CD4-positive, alpha-beta T cell treated with Interleukin-12 subunit alpha and Interleukin-12 subunit beta, for 1 hour (primary cell): ENCODE data around the gene CENPA.
"Not testable (repeated sequence)": the region's sequence is repeated elsewhere in the genome, so short reads cannot be mapped to it uniquely, and the experiment has no call there.

Experiments
- DNase-seq: peaks from one replicate; pipeline ENCODE4 v3.0.0-alpha.2; 2020

CENPA gene

DNA sequence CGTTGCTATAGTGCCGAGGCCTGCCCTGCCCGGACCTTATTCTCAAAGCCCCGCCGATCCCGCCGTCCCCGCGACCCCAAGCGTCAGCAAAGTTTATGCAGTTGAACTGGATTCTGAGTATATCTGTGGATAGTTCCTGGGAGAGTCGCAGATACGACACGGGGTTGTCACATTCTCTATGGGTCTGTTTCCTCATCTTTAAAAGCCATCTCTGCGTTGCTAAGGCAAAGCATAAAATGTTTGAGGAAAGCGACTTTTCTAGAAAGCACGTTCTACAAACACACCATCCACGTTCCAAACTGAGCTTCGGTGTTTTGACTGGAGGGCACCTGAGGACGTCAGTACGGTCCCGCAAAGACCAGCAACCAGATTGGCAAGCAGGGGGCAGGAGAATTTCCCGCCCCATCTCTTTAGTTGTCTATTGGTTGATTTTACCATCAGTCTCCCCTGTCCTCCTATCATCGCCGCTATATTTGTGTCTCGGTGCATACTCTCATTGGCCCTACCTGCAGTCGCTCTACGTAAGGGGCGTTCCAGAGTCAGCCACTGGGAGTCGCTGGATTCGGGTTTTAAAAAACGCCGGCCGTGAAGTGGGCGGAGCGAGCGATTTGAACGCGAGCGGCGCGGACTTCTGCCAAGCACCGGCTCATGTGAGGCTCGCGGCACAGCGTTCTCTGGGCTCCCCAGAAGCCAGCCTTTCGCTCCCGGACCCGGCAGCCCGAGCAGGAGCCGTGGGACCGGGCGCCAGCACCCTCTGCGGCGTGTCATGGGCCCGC, at the start of gene CENPA:
TSS of gene CENPA (plus strand) at position 626 of the 776 bp plus-strand sequence. CDS start at position 767, 141 bp downstream.
- peak; percentile 98 for DNase-seq

DNA sequence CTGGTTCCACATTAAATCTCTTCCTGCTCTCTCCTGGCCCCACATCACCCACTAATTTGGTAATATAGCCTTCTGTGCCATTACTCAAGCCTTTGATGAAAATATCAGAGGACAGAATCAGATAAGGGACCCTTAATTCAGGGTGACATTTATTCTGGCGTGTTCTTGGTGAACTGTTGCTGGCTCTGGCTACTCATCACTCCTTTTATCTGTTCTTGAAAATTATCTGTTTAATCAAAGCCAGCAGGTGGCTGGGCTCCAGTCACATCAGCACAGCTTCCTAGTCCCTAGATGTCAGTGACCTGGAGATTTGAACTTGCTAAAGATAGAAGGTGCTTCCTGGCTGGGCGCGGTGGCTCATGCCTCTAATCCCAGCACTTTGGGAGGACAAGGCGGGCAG, 48.6 kb upstream of the CENPA start:
- DNase-seq = no peak

DNA sequence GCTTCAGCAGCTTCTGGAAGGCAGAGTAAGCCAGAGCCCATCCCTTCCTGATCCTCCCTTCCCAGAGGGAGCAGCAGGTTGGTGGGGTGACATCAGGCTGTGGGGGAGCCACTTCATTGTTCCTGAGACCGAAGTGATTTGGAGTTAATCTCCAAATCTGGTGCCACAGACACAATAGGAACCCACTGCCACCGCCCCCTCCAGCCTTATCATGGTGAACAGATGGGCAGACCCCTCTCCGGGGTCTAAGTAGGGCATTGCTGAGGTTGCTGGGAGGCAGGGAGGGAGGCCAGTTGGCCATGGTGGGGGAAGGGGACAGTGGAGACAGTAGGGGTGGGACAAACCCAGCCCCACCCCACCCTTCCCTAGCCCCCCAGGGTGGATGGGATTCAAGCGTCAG, 47.4 kb upstream of the CENPA start:
- DNase-seq = no peak

DNA sequence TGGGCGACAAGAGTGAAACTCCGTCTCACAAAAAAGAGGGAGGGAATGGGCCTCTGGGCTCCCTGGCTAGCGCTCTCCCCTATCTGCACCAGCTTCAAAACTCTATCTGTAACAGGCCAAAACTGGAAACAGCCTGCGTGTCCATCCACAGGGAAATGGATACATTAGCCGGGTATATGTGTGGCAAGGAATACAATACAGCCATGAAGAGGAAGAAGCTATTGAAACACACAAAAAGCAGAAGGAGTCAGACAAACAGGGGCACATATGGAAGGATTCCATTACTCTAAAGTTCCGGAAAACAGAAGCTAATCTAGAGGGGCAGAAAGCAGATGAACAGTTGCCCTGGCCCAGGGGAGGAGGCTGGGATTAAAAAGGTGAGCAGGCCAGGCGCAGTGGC, 46.3 kb upstream of the CENPA start:
- no peak for DNase-seq

DNA sequence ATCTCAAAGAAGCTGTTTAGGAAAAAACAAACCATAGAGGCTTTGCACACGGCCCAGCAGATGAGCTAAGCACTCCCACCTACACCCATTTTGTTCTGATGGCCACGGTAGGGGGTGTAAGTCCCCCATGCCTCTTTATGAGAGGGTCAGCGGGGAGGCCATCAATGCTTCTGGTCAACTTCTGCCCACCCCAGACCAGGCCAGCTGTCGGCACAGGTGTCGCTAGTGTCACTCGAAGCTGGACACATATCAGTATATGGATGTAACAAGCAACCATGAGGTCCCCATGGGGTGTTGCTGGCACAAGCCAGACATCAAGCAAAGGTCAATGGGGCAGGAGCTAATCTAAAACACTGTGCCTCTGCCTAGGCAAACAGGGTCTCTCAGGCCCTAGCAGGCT, 45.5 kb upstream of the CENPA start:
- no peak for DNase-seq

DNA sequence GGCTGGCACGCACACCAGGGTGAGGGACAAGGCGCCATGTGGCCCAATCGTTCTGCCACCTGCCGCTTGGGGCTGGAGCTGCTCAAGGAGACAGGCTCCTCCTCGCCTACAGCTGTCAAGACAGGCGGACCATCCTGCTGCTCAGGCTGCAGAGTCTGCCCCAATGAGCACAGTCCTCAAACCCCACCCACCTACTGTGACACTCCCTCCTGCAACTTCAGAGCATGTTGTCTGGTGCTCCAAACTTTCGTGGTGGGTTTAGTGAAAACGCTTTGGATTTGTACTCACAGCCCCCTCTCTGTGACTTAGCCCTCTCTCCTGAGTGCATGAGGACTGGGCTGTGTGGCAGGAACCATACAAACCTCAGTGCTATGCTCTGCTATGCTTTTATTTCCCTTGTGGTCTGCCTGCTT, 45.0 kb upstream of the CENPA start:
- DNase-seq = no peak

DNA sequence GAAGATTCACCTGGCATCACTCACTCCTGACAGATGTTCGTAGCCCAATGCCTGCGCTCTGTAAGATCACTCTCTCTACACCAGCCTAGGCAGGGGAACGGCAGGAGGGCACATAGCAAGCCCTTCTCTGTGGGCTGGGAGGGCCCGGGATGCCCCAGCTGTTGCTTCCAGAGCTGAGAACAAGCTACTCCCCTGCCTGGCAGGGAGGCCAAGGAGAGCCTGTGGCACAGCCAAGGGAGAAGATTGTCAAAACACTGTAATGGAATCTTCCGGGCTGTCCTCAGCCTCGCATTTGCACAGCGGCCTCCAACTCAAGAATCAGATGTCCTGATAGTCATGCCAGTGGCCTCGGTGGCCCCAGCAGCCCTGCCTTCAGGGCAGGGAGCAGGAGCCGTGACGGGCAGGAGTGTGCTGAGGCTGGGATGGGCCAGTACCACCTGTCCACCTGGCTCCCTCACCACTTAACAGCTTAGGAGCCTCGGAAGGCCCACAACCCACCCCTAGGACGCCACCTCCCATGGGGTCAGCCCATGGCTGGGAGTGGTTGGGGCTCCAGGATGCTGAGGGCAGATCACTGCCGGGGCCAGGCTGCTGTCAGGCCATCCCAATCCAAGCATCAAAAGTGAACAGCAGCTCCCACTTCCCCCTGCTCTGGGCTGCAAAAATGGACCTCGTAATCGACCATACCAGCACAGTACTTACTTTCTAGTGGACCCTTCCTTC, 43.6 kb upstream of the CENPA start:
- DNase-seq = no peak

DNA sequence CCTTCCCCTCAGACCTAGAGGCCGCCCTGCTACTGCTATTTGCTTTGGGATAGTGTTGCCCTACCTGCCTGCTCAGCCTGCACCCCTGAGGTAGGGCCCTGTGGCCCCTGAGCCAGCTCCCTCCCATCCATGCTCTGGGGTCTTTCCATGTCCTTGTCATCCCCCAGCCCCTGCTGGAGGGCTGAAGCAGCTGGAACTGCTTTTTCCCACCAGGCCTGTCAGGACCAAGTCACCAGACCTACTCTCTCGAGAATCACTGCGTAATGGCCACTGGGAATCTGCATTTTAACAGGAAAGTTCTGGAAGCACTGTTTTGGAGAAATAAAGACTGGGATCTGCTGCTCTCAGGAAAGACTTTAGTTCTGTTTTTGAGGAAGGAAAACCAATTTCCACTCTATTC, 42.0 kb upstream of the CENPA start:
- no peak for DNase-seq

DNA sequence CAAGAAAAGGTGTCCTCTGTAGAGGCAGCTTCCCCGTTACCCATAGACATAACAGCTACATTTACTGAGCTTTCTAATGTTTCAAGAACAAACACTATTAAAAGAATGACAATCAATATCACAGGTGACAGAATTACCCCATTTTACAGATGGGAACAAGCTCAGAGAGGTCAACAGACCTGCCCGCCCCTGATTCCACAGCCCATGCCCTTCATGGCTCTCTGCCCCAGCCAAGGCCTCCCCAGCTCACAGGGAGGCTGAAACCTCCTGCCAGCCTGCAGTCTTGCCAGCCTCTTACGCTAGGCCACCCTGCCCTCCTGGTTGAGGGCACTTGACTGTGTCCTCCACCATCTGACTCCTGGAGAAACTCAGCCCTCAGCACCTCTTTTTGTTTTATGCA, 40.9 kb upstream of the CENPA start:
- DNase-seq = no peak

DNA sequence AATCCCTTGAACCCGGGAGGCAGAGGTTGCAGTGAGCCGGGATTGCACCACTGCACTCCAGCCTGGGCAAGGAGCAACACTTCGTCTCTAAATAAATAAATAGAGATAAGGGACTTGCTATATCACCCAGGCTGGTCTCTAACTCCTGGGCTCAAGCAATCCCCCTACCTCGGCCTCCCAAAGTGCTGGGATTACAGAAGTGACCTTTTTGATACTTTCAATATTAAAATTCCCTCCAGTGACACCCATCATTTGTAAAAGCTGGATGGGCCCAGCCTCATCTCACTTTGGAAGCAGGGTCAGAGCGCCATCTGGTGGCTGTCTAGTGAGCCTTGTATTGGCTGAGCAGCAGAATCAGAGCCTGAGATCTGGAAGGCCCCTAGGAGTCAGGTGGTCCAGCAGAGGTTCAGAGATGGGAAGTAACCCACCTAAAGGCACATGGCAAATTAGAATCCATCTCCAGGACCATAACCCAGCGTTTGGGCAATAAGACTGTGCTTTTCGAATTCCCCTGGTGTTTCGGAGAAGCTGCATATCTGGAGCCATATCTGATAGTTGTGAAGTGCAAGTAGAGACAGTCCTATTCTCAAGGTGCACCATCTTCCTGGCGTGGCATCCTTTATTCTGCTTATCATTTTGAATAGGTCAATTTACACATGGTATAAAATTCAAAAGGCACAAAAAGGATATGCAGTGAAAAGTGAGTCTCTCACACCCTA, 40.1 kb upstream of the CENPA start:
- peak; percentile 70 for DNase-seq

DNA sequence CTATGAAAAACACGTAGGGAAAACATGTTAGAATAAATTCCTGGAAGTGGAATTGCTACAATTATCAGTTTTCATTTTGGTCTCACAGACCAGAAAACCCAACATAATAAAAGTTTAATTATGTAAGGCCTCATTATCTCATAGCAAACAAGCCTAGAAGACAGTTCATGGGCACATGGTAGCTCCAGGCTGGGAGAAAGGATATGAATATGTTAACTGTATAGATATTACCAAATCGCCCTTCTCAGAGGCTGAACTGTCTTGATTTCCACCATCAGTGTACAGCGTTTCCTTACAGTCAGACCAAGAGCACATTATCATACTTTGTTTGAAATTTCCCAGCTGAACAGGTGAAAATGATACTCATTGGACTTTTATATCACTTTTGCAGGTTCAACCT, 38.9 kb upstream of the CENPA start:
- no peak for DNase-seq

DNA sequence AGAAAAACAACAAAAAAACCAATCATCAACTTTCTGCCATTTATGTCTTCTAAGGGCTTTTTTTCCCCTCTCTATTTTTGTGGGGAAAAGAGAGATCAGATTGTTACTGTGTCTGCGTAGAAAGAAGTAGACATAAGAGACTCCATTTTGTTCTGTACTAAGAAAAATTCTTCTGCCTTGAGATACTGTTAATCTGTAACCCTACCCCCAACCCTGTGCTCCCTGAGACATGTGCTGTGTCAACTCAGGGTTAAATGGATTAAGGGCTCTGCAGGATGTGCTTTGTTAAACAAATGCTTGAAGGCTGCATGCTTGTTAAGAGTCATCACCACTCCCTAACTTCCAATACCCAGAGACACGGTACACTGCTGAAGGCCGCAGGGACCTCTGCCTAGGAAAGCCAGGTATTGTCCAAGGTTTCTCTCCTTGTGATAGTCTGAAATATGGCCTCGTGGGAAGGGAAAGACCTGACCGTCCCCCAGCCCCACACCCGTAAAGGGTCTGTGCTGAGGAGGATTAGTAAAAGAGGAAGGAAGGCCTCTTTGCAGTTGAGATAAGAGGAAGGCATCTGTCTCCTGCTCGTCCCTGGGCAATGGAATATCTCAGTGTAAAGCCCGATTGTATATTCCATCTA, 36.0 kb upstream of the CENPA start:
- DNase-seq = not testable (repeated sequence)

DNA sequence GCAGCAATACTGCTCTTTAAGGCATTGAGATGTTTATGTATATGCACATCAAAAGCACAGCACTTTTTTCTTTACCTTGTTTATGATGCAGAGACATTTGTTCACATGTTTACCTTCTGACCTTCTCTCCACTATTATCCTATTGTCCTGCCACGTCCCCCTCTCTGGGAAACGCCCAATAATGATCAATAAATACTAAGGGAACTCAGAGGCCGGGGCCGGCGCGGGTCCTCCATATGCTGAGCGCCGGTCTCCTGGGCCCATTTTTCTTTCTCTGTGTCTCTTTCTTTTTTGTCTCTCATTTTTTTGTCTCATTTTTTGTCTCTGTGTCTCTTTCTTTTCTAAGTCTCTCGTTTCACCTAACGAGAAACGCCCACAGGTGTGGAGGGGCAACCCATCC, 35.4 kb upstream of the CENPA start:
- not testable (repeated sequence) for DNase-seq

DNA sequence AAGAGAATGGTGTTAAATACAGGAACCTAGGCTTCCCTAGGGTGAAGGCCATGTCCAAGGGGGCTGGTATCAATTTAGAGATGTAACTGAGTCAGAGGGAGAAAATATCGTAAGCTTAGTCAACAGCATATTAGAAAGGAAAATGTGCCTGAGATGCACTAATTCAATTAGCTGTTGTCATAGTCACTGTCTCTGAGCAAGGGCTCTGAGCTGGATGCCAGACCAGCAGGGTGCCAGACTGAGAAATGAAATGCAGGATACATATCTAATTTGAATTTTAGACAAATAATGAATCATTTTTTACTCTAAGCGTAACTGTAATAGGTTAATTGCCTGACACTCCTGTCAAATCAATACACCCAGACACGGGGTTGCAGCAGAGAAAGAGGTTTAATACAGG, 33.2 kb upstream of the CENPA start:
- DNase-seq = no peak

DNA sequence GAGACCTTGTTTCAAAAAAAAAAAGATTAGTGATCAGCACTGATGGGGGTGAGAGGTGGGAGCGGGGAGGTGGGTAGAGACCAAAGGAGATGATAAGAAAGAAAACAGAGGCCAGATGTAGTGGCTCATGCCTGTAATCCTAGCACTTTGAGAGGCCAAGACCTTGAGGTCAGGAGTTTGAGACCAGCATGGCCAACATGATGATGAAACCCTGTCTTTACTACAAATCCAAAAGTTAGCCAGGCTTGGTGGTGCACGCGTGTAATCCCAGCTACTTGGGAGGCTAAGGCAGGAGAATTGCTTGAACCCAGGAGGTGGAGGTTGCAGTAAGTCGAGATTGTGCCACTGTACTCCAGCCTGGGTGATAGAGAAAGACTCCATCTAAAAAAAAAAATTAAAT, 31.3 kb upstream of the CENPA start:
- DNase-seq = no peak

DNA sequence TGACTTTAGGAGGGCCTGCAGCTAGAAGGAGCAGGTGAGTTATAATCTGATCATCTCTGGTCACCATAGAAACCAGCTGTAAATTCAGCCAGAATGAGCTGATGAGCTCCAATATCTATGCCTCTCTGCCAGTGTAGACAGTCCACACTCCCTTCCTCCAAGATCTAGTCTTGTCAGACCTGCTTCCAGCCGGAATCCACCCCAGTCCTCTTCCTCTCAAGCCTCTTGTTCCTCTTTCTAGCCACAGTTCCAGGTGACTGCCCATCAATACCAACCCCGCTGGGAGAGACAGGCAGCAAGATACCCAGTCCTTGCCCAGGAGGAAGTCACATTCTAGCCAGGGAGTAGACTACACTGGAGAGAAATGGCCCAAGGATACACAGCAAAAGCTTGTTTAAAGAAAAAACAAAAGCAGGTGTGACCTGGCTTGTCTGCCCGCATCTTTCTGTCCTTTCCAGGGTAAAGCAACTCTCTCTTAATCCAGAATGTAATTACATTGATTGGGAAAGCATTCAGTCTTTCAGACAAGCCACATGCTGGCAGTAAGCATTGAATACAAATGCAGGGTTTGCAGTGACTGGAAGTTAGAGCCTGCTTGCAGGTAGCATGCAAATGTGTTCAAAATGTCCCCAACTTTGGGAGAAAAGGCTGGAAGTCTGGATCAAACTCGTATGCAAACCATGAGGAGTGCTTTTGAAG, 30.7 kb upstream of the CENPA start:
- no peak for DNase-seq

DNA sequence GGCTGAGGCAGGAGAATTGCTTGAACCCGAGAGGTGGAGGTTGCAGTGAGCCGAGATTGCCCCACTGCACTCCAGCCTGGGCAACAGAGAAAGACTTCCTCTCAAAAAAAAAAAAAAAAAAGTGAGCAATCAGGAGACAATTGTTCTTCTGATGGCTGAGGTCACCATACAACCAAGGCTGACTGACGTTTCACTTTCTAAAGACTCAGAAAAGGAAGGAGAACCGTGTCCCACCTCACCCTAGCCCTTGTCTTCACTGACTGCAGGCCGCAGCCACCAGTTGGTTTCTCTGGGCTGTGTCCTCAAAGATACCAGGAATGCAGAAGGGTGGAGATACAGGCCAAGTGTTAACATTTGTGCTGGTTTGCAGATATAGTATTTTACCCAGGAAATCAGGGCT, 29.5 kb upstream of the CENPA start:
- no peak for DNase-seq

DNA sequence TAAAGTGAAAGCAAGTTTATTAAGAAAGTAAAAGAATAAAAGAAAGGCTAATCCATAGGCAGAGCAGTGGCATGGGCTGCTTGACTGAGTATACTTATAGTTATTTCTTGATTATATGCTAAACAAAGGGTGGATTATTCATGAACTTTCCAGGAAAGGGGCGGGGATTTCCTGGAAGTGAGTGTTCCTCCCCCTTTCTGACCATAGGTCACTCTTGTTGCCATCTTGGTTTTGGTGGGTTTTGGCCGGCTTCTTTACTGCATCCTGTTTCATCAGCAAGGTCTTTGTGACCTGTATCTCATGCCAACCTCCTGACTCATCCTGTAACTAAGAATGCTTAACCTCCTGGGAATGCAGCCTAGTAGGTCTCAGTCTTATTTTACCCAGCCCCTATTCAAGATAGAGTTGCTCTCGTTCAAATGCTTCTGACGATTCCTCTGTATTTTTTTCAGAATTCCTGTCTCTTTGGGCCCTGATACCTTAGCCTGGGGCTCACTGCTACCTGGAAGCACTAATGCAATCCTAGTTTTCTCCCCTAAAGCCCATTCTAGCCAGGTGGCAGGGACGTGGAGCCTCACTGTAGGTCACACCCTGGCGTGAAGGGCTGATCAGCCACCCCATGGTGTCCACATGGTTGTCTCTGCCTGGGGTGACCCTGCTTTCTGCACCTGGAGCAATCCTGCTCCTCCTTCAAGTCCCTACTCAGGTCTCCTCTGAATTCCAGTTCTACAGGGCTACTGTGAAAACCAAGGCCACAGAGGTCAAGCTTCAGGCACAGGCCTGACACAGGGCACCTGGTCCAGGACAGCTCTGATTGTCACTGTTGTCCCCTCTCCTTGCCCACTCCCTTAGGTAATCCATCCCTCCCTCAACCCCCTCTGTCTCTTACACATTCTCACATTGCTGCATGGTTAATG, 27.7 kb upstream of the CENPA start:
- DNase-seq = no peak

DNA sequence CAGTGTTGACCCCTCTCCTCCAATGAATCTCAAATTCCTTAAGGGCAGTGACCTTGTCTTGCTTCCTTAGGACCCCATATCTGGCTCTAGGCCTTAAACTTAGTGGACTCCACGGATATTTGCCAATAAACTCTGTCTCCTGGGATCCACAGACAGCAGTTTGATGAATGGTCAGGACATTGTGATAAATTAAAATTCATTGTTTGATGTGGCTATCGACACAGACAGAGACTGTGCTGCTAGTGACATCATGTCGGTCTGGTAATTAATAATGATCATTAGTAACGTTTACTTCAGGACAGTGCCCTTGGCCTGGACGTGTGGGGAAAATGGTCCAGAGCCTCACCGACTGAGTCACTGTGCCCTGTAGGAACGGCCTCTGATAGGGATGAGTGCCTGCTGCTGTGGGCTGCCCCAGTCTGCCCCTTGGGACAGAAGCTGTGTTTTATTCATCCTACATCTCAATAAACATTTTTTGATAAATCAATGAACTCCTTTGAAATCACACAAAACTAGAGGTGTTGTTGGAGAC, 27.0 kb upstream of the CENPA start:
- no peak for DNase-seq

DNA sequence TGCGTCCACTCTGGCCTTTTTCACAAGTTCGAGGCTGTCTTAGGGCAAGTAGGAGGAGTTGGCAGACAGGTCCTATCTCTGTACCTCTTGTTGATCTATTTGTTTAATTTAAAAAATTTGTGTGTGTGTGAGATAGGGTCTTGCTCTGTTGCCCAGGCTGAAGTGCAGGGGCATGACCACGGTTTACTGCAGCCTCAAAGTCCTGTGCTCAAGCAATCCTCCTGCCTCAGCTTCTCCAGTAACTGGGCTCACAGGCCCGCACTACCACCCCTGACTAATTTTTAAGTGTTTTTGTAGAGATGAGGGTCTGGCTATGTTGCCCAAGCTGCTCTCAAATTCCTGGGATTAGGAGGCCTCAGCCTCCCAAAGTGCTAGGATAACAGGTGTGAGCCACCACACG, 26.0 kb upstream of the CENPA start:
- no peak for DNase-seq

DNA sequence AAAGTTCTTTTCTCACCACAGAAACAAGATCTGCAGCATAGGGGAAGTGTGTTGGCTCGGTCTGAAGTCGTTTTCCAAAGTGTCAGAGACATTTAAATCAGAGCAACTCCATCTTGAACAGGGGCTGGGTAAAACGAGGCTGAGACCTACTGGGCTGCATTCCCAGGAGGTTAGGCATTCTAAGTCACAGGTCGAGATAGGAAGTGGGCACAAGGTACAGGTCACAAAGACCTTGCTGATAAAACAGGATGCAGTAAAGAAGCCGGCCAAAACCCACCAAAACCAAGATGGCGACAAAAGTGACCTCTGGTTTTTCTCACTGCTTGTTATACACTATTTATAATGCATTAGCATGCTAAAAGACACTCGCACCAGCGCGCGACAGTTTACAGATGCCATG, 24.9 kb upstream of the CENPA start:
- DNase-seq = not testable (repeated sequence)
